Activated gamma-delta T cell treated with anti-CD3 and anti-CD28 coated beads, Interleukin-2, amount 50 U/mL, for 16 hours (primary cell): ENCODE results near the gene CDH3.

Experiments
- DNase-seq: peaks from one replicate; pipeline ENCODE4 v3.0.0-alpha.2; 2020; ENCODE audit warnings: low read depth

CDH3 gene

GRCh38 chr16:68644715-68645493 is at the start of gene CDH3:
Gene CDH3, plus strand, starts transcription at chr16:68645310. Its CDS starts 70 bp downstream, at chr16:68645380.
- DNase-seq: no peak

GRCh38 chr16:68596266-68596665 is 48.8 kb upstream of the CDH3 start:
- no peak for DNase-seq

- DNase-seq: no peak
These were observed 45.5 kb upstream of the CDH3 start for GRCh38 chr16:68599586-68599985.

DNA sequence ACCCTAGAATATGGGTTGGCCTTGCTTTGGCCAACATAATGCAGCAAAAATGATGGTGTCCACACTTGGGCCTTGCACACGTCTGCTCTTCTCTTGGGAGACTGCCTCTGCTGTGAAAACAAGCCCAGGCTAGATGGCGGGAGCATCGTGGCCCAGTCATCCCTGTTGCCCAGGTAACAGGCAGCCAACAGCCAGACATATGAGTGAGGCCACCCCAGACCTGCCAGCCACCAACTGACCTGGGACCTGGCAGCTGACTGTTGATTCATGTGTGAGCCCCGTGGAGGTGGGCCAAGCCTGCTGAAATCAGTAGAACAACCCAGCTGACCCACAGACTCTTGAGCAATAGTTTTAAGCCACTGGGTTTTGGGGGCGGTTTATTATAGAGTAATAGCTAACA is 39.4 kb upstream of the CDH3 start:
- DNase-seq: no peak

DNA sequence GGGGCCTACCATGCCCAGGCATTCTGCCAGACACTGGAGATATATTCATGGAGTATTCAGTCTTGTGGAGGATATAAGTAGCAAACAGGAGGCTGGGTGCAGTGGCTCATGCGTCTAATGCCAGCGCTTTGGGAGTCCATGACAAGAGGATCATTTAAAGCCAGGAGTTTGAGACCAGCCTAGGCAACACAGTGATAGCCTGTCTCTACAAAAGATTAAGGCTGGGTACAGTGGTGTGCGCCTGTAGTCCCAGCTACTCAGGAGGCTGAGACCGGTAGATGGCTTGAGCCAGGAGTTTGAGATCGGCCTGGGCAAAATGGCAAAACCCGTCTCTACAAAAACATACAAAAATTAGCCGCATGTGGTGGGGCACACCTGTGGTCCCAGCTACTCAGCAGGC is 37.7 kb upstream of the CDH3 start:
- no peak for DNase-seq

GRCh38 chr16:68608330-68608729 is 36.8 kb upstream of the CDH3 start:
- DNase-seq: no peak

GRCh38 chr16:68612996-68613395 is 32.1 kb upstream of the CDH3 start:
- DNase-seq: no peak

GRCh38 chr16:68617734-68618133 is 27.4 kb upstream of the CDH3 start:
- no peak for DNase-seq

- DNase-seq: no peak
These were observed 18.6 kb upstream of the CDH3 start for GRCh38 chr16:68626557-68626956.

GRCh38 chr16:68627951-68628425 is 17.1 kb upstream of the CDH3 start:
- no peak for DNase-seq

DNA sequence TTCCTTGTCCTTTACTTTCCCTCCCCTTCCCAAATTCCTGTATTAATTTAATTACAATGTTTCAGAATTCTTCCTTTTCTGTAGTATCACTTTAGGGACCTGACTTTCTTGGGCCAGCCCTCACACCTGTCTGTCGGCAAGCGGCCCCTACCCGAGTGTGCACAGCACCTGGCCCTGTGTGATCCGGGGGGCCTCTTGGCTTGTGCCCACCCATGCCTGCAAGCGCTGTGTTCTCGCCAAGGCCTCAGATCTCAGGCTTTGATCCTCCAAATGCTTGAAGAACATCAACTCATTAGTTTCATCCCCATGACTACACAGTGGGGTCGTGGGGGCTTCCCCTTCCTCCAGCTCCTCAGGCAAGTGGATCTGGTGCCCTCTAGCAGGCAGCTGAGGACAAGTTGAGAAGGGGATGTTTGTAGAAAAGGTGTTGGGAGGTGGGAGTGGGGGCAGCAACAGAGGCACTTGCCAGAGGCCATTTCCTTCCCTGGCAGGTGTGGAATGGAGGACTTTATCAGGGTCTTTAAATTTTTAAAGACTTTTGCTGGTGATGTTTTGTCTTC is 15.7 kb upstream of the CDH3 start:
- no peak for DNase-seq

GRCh38 chr16:68636064-68636560 is 9.0 kb upstream of the CDH3 start:
- no peak for DNase-seq

GRCh38 chr16:68636818-68637217 is 8.3 kb upstream of the CDH3 start:
- DNase-seq: no peak

DNA sequence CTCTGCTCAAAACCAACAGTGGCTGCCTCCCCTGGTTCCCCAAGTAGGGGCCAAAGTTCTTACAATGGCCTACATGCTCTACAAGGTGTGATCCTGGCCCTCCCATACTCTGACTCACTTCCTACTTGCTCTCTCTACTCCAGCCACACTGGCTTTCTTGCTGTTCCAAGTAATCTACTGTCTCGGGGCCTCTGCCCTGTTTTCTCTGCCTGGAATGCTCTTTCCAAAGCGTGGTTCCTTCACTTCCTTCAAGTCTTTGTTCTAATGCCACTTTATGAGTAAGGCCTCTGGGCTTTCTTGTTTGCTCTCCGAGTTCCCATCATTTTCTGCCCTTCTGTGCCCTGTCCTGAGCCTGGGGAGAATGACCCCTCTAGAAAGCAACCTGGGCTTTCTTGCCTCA is 4.1 kb upstream of the CDH3 start:
- DNase-seq: no peak

GRCh38 chr16:68642047-68642435 is 3.1 kb upstream of the CDH3 start:
- DNase-seq: no peak

DNA sequence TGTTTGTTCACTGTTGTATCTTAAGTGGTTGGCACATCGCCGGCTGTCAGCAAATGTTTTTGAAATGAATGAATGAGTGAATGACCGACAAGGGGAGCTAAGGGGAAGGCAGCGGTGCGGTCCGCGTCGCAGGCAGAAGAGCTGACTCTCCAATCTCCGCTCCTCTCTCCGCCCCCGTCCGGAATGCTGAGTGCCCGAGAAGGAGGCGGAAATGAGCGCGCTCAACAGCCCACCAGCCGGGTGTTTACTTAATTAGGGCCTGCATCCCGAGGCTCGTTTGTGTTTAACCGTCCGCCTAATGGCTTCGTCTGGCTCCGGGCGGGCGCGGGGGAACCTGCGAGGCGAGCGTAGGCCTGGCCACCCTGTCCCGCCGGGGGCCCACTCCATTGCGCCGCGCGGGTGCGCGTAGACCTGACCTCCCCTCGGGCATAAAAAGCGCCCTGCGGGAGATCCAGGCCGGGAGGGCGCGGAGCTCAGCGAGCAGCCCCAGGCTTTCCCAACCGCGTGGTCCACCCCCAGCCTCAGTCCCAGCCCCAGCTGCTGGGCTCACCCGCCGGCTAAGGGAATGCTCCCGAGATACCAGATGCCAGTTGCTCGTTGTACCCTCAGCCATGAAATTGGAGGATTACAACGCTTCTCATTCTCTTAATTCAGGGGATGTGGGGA is 2.5 kb upstream of the CDH3 start:
- no peak for DNase-seq

DNA sequence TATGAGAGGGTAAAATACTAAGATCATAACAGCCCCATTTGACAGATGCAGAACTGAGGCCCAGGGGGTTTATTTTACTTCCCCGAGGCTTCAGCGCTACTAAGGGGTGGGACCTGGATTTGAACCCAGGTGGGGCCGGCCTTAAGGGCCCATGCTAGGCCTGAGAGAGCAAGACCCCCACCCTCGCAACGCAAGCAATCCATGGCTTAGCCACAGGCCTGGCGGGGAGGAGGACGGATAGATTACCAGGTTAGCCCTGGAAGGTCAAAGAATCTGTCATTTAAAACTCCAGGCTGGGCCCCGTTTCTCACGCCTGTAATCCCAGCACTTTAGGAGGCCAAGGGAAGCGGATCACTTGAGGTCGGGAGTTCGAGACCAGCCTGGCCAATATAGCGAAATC is 1.9 kb upstream of the CDH3 start:
- DNase-seq: no peak

- DNase-seq: no peak
These were observed 1.3 kb upstream of the CDH3 start for GRCh38 chr16:68643847-68644246.

- DNase-seq: no peak
These were observed 814 bp upstream of the CDH3 start for GRCh38 chr16:68644296-68644695.

- no peak for DNase-seq
These were observed 631 bp downstream of the CDH3 start for GRCh38 chr16:68645494-68646388.

- no peak for DNase-seq
These were observed 2.0 kb downstream of the CDH3 start for GRCh38 chr16:68646953-68647659.
